HS-5 (cell line): ENCODE measurements around the gene RXFP2.

ENCODE experiments used
- DNase-seq: peaks from one replicate; pipeline ENCODE4 v3.0.0-alpha.2; 2012; ENCODE audit warnings: low read depth

RXFP2 gene

GRCh38 chr13:31768351-31768750, 29.0 kb downstream of the RXFP2 start:
- no peak for DNase-seq

- no peak for DNase-seq
Observed at GRCh38 chr13:31769575-31769974, 30.2 kb downstream of the RXFP2 start.

GRCh38 chr13:31772231-31772630, 32.9 kb downstream of the RXFP2 start:
- no peak for DNase-seq

- DNase-seq, result peak; percentile 65
Observed at GRCh38 chr13:31773538-31773937, 34.2 kb downstream of the RXFP2 start.

- no peak for DNase-seq
Observed at GRCh38 chr13:31774186-31774750, 34.9 kb downstream of the RXFP2 start.

GRCh38 chr13:31775148-31775547, 35.8 kb downstream of the RXFP2 start:
- DNase-seq, result no peak

GRCh38 chr13:31775686-31776085, 36.4 kb downstream of the RXFP2 start:
- no peak for DNase-seq

GRCh38 chr13:31781064-31781463, 41.7 kb downstream of the RXFP2 start:
- no peak for DNase-seq

GRCh38 chr13:31786011-31786410, 46.7 kb downstream of the RXFP2 start:
- no peak for DNase-seq

- DNase-seq, result no peak
Observed at GRCh38 chr13:31790992-31791391, 51.7 kb downstream of the RXFP2 start.

GRCh38 chr13:31793246-31793645, 53.9 kb downstream of the RXFP2 start:
- no peak for DNase-seq

GRCh38 chr13:31794452-31794851, 55.1 kb downstream of the RXFP2 start:
- no peak for DNase-seq

GRCh38 chr13:31797154-31797775, 57.9 kb downstream of the RXFP2 start:
- DNase-seq, result no peak

- DNase-seq, result no peak
Observed at GRCh38 chr13:31798189-31798588, 58.9 kb downstream of the RXFP2 start.

- no peak for DNase-seq
Observed at GRCh38 chr13:31801088-31801487, 61.8 kb downstream of the RXFP2 start.

- DNase-seq, result no peak
Observed at GRCh38 chr13:31803311-31803710, 64.0 kb downstream of the RXFP2 start.

- DNase-seq, result no peak
Observed at GRCh38 chr13:31805841-31806240, 66.5 kb downstream of the RXFP2 start.

GRCh38 chr13:31807090-31807541, 67.8 kb downstream of the RXFP2 start:
- DNase-seq, result no peak

- DNase-seq, result no peak
Observed at GRCh38 chr13:31814536-31814935, 75.2 kb downstream of the RXFP2 start.

- DNase-seq, result no peak
Observed at GRCh38 chr13:31815361-31816144, 76.2 kb downstream of the RXFP2 start.

GRCh38 chr13:31818236-31818635, 78.9 kb downstream of the RXFP2 start:
- no peak for DNase-seq

- no peak for DNase-seq
Observed at GRCh38 chr13:31824705-31825517, 85.6 kb downstream of the RXFP2 start.
